ENCODE data around the gene ABLIM2. TPM values are rescaled to one million over a fixed set of nuclear protein-coding genes. Genes with fewer than 3 reads are reported as not detected.
"Not testable (repeated sequence)": the region's sequence is repeated elsewhere in the genome, so short reads cannot be mapped to it uniquely, and the experiment has no call there.

ABLIM2 gene
- total RNA-seq, 1 donor from 2014 or later = 0.36 TPM

- Mint-ChIP-seq H3K27ac (no peak overlapping the region), H3K36me3 (ENCODE audit: low read depth) (no peaks in the 10 kb centered on the region), H3K4me3 (no peak overlapping the region), H3K4me1 (ENCODE audit: low read depth) (peaks cover 22% of the 10 kb centered on the region), H3K27me3 (ENCODE audit: insufficient read depth) (peaks cover 14% of the 10 kb centered on the region), H3K9me3 (peaks cover 4% of the 10 kb centered on the region)
- no peak for DNase-seq (ENCODE audit: low spot score)
- intact Hi-C loops (cut with micrococcal nuclease) = no loop called here
These were observed 212.8 kb downstream of the ABLIM2 start for GRCh38 chr4:7945709-7946380.

DNA sequence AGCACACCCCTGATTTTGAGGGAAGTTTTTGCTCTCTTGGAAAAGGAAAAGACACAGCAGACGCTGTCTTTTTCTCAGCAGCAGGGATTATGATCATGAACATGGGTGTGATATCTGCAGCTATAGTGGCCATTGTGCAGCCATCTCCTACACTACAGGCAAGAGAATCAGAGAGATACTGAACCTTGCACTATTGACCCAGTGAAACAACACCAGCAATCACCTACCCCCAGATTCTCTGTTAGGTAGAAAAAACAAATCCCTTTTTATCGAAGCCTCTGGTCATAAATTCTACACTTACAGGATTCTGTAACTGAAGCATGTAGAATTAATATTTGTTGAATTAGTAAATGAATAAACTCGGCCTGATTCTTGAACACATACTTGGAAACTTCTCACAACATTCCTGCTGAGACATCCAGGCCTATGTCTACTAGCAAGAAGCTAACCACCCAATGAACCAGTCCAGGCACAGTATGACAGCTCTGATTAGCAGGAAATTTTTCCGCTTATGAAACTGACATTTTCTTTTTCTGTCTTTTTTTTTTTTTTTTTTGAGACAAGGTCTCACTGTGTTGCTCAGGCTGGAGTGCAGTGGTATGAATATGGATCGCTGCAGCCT, 213.9 kb downstream of the ABLIM2 start:
- no peak for DNase-seq (ENCODE audit: low spot score)
- intact Hi-C loops (cut with micrococcal nuclease) = no loop called here
- no peaks in the 10 kb centered on the region for H3K9me3 Mint-ChIP-seq
- H3K27ac Mint-ChIP-seq = no peak overlapping the region
- peaks cover 14% of the 10 kb centered on the region for H3K27me3 Mint-ChIP-seq (ENCODE audit: insufficient read depth)
- no peak overlapping the region for H3K4me3 Mint-ChIP-seq
- H3K4me1 Mint-ChIP-seq (ENCODE audit: low read depth) = peaks cover 24% of the 10 kb centered on the region
- H3K36me3 Mint-ChIP-seq (ENCODE audit: low read depth) = no peaks in the 10 kb centered on the region

DNA sequence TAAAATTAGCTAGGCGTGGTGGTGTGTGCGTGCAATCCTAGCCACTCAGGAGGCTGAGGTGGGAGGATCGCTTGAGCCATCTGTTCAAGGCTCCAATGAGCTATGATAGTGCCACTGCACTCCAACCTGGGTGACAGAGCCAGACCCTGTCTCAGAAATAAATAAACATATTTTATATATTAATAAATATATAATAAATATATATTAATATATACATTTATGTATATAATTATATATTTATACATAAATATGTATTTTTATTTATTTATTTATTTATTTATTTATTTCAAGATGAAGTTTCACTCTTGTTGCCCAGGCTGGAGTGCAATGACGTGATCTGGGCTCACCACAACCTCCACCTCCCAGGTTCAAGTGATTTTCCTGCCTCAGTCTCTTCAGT, 214.9 kb downstream of the ABLIM2 start:
- H3K4me3 Mint-ChIP-seq; H3K9me3 Mint-ChIP-seq; H3K27ac Mint-ChIP-seq; H3K36me3 Mint-ChIP-seq (ENCODE audit: low read depth); intact Hi-C loops (cut with micrococcal nuclease); DNase-seq (ENCODE audit: low spot score): not testable (repeated sequence)
- H3K4me1 Mint-ChIP-seq (ENCODE audit: low read depth) = peaks cover 17% of the 10 kb centered on the region
- H3K27me3 Mint-ChIP-seq (ENCODE audit: insufficient read depth) = peaks cover 13% of the 10 kb centered on the region

- Mint-ChIP-seq H3K27ac (no peak overlapping the region), H3K4me1 (ENCODE audit: low read depth) (peaks cover 16% of the 10 kb centered on the region), H3K36me3 (ENCODE audit: low read depth) (no peaks in the 10 kb centered on the region), H3K9me3 (no peaks in the 10 kb centered on the region), H3K4me3 (no peak overlapping the region), H3K27me3 (ENCODE audit: insufficient read depth) (peaks cover 14% of the 10 kb centered on the region)
- no peak for DNase-seq (ENCODE audit: low spot score)
- intact Hi-C loops (cut with micrococcal nuclease) = no loop called here
These were observed 215.4 kb downstream of the ABLIM2 start for GRCh38 chr4:7943211-7943610.

GRCh38 chr4:7941965-7942496, 216.6 kb downstream of the ABLIM2 start:
- no peak for DNase-seq (ENCODE audit: low spot score)
- Mint-ChIP-seq H3K4me3 (peak overlapping the region; percentile 60), H3K36me3 (ENCODE audit: low read depth) (no peaks in the 10 kb centered on the region), H3K9me3 (no peaks in the 10 kb centered on the region), H3K27me3 (ENCODE audit: insufficient read depth) (peaks cover 22% of the 10 kb centered on the region), H3K4me1 (ENCODE audit: low read depth) (peaks cover 19% of the 10 kb centered on the region), H3K27ac (no peak overlapping the region)
- intact Hi-C loops (cut with micrococcal nuclease) = no loop called here

GRCh38 chr4:7941111-7941964, 217.3 kb downstream of the ABLIM2 start:
- H3K27me3 Mint-ChIP-seq (ENCODE audit: insufficient read depth) = peaks cover 27% of the 10 kb centered on the region
- no peaks in the 10 kb centered on the region for H3K9me3 Mint-ChIP-seq
- H3K27ac Mint-ChIP-seq = peak overlapping the region; percentile 31
- H3K4me3 Mint-ChIP-seq = peak overlapping the region; percentile 74
- no peaks in the 10 kb centered on the region for H3K36me3 Mint-ChIP-seq (ENCODE audit: low read depth)
- DNase-seq (ENCODE audit: low spot score) = no peak
- H3K4me1 Mint-ChIP-seq (ENCODE audit: low read depth) = peaks cover 19% of the 10 kb centered on the region
- intact Hi-C loops (cut with micrococcal nuclease) = no loop called here

DNA sequence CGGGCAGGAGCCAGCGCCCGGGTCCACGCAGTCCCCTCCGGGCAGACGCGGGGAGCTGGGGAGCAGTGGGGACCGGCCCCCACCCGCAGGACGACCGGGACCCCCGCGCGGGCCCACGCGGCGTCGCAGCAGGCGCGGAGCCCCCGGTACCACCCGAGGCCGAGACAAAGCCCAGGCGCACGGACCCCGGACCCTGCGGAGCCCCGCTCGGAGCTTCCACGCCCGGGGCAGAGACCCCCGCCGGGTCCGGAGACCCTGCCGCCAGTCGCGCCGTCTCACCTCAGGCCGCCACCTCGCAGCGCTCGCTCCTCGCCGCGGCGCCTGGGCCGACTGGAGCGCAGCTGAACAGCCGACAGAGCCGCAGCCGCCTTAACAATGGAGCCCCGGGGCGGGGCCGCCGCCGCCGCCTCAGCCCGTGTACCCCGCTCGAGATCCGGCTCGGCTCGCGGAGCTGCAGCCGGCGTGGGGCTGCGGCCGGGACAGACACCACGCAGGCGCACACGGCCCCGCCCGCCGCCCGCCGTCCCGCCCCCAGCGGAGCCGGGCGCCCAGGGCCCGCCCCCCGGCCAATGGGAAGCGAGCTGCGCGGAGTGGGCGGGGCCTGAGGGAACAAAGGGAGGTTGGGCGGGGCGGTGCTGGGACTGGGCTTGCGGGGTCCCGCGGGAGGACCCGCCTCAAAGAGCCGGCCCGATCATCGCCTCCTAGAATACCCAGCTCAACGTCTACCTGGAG, 219.1 kb downstream of the ABLIM2 start, which contains the start of gene AFAP1:
TSS of gene AFAP1 (minus strand) at position 485 of the 732 bp plus-strand sequence. CDS start 67,783 bp downstream, outside the sequence.
- Mint-ChIP-seq H3K27me3 (ENCODE audit: insufficient read depth) (peaks cover 25% of the 10 kb centered on the region), H3K9me3 (no peaks in the 10 kb centered on the region), H3K4me3 (peak within 1 kb of the TSS; percentile 74), H3K4me1 (ENCODE audit: low read depth) (peaks cover 22% of the 10 kb centered on the region), H3K36me3 (ENCODE audit: low read depth) (no peaks in the 10 kb centered on the region), H3K27ac (no peak within 1 kb of the TSS)
- intact Hi-C loops (cut with micrococcal nuclease) = loop anchor here (1.0 to 2.0 kb wide), 4 partner anchors 21 to 83 kb away; no protein-coding TSS in a partner anchor
- peak; percentile 85 for DNase-seq (ENCODE audit: low spot score)

DNA sequence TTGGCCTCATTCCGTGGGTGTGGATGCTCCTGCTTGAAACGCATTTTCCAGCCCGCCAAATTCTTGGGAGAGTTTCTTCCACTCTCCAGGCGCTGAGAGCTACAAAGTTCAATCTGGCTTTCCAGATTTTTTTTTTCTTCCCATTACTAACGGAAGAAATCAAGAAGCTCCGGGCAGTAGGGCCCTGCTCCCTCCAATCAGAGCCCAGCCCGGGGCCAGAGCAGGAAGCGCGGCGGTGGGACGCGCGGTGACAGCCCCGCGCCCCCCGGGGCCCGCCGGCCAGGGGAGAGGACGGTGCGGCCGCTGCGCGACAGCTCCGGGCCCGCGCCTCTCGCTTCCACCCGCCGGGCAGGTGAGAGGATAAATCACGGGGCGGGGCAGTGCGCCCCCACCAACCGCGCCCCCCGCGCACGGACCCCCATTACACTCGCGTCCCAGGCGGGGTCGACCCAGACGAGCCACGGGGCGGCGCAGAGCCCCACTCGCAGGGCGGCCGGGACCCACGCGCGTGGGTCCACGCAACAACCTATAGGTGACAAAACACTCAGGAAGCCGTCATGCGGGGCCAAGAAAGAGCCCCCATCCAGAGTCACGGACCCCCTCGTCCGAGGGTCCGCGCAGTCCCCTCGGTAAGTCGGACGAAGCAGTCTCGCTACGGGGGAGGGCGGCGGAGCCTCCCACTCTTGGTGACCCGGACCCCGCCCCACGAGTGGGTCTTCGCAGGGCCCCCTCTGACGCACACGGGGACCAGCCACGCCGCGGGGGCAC, 219.8 kb downstream of the ABLIM2 start:
- no peaks in the 10 kb centered on the region for H3K9me3 Mint-ChIP-seq
- H3K4me3 Mint-ChIP-seq = peak overlapping the region; percentile 86
- H3K36me3 Mint-ChIP-seq (ENCODE audit: low read depth) = no peaks in the 10 kb centered on the region
- H3K4me1 Mint-ChIP-seq (ENCODE audit: low read depth) = peaks cover 28% of the 10 kb centered on the region
- no peak for DNase-seq (ENCODE audit: low spot score)
- peak overlapping the region; percentile 34 for H3K27ac Mint-ChIP-seq
- H3K27me3 Mint-ChIP-seq (ENCODE audit: insufficient read depth) = peaks cover 23% of the 10 kb centered on the region
- intact Hi-C loops (cut with micrococcal nuclease) = loop anchor here (1.0 to 2.0 kb wide), 5 partner anchors 22 to 220 kb away; partner anchors contain the start of gene ABLIM2

DNA sequence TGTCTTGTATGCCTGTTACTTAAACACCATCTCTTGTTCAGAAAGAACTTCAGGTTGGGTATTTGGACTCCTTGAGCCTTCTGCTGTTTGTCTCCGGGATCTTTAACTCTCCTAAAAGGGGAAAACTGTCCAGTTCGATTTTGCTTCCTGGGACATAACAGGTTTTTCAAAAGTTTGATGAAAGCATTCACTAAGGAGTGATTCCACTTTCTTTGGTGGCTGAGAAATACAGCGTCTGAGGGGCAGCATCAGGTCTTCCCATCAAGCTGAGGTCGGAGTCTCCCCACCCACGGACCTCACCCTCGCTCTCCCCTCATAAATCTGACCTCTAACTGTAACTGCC, 220.4 kb downstream of the ABLIM2 start:
- Mint-ChIP-seq H3K27me3 (ENCODE audit: insufficient read depth) (peaks cover 23% of the 10 kb centered on the region), H3K4me1 (ENCODE audit: low read depth) (peaks cover 28% of the 10 kb centered on the region), H3K4me3 (peak overlapping the region; percentile 86), H3K36me3 (ENCODE audit: low read depth) (no peaks in the 10 kb centered on the region), H3K27ac (peak overlapping the region; percentile 34), H3K9me3 (no peaks in the 10 kb centered on the region)
- intact Hi-C loops (cut with micrococcal nuclease) = loop anchor here (1.0 to 2.0 kb wide), 3 partner anchors 49 to 220 kb away; partner anchors contain the start of gene ABLIM2
- DNase-seq (ENCODE audit: low spot score) = no peak

- Mint-ChIP-seq H3K4me1 (ENCODE audit: low read depth) (peaks cover 28% of the 10 kb centered on the region), H3K27me3 (ENCODE audit: insufficient read depth) (peaks cover 21% of the 10 kb centered on the region), H3K4me3 (peak overlapping the region; percentile 86), H3K27ac (no peak overlapping the region), H3K36me3 (ENCODE audit: low read depth) (no peaks in the 10 kb centered on the region), H3K9me3 (no peaks in the 10 kb centered on the region)
- intact Hi-C loops (cut with micrococcal nuclease) = no loop called here
- DNase-seq (ENCODE audit: low spot score) = no peak
These were observed 221.6 kb downstream of the ABLIM2 start for GRCh38 chr4:7937006-7937405.

GRCh38 chr4:7933651-7934510, 224.7 kb downstream of the ABLIM2 start:
- Mint-ChIP-seq H3K4me3 (no peak overlapping the region), H3K36me3 (ENCODE audit: low read depth) (no peaks in the 10 kb centered on the region), H3K27me3 (ENCODE audit: insufficient read depth) (peaks cover 17% of the 10 kb centered on the region), H3K4me1 (ENCODE audit: low read depth) (peaks cover 19% of the 10 kb centered on the region), H3K27ac (no peak overlapping the region), H3K9me3 (no peaks in the 10 kb centered on the region)
- intact Hi-C loops (cut with micrococcal nuclease) = no loop called here
- no peak for DNase-seq (ENCODE audit: low spot score)

Measured in activated T-helper 1 cell treated with anti-CD3 and anti-CD28 coated beads, Interleukin-12 subunit alpha, Interleukin-12 subunit beta, Interleukin-2, Interleukin-4 antibody, amounts not matched to agents 30 ng/mL and 10 ng/mL and 1 ng/mL, durations not matched to agents 14 hours and 24 hours and 36 hours (primary cell).